Measurements from ENCODE around the gene SEMA3D. TPM values are rescaled to one million over a fixed set of nuclear protein-coding genes. Genes with fewer than 3 reads are reported as not detected.
"Not testable (repeated sequence)": the region's sequence is repeated elsewhere in the genome, so short reads cannot be mapped to it uniquely, and the experiment has no call there.

SEMA3D gene
- total RNA-seq, 1 experiment from 2014 or later, result 4.8 TPM

GRCh38 chr7:84997626-84998025 lies 189.2 kb downstream of the SEMA3D start:
- no peak overlapping the region for H3K27ac ChIP-seq
- no peaks in the 10 kb centered on the region for H3K36me3 ChIP-seq (ENCODE audit: low read depth)
- ChIA-PET CTCF (no interaction called here), POLR2A (ENCODE audit: unreplicated experiment) (no interaction called here)
- TF ChIP-seq EZH2 (IDR thresholded peaks at IDR 0.05; ENCODE audit: low read depth) (no peak), CTCF (conservative IDR thresholded peaks at IDR 0.05) (no peak)
- H3K4me3 ChIP-seq, result no peak overlapping the region
- no peaks in the 10 kb centered on the region for H4K20me1 ChIP-seq (ENCODE audit: insufficient read depth)
- H3K27me3 ChIP-seq (ENCODE audit: insufficient read depth, low read depth), result no peaks in the 10 kb centered on the region
- H3K9me3 ChIP-seq (ENCODE audit: insufficient read depth, low read depth), result no peaks in the 10 kb centered on the region
- no peak overlapping the region for H2AFZ ChIP-seq
- no peaks in the 10 kb centered on the region for H3K4me1 ChIP-seq (replicated peaks; ENCODE audit: insufficient read depth)
- intact Hi-C loops (cut with micrococcal nuclease; ENCODE audit: unreplicated experiment), result no loop called here
- BruUV-seq (replicated peaks), result no TSS peak
- no peak overlapping the region for H3K4me2 ChIP-seq
- no peak for DNase-seq
- no peaks in the 10 kb centered on the region; the same call in 1 of the 2 replicates for H3K9me2 ChIP-seq (ENCODE audit: insufficient read depth)
- H3K79me2 ChIP-seq (ENCODE audit: low read depth), result no peaks in the 10 kb centered on the region
- no peaks in the 10 kb centered on the region for H3F3A ChIP-seq (ENCODE audit: insufficient read depth, low read depth)

GRCh38 chr7:84992954-84993353 lies 193.9 kb downstream of the SEMA3D start:
- H3K79me2 ChIP-seq (ENCODE audit: low read depth); H3K4me3 ChIP-seq; POLR2A ChIA-PET (ENCODE audit: unreplicated experiment); H3K9me3 ChIP-seq (ENCODE audit: insufficient read depth, low read depth); H3K4me2 ChIP-seq; H4K20me1 ChIP-seq (ENCODE audit: insufficient read depth); H3F3A ChIP-seq (ENCODE audit: insufficient read depth, low read depth); H3K27ac ChIP-seq; BruUV-seq (replicated peaks); intact Hi-C loops (cut with micrococcal nuclease; ENCODE audit: unreplicated experiment); DNase-seq; H3K9me2 ChIP-seq (ENCODE audit: insufficient read depth); H2AFZ ChIP-seq; CTCF ChIA-PET; H3K27me3 ChIP-seq (ENCODE audit: insufficient read depth, low read depth); H3K4me1 ChIP-seq (replicated peaks; ENCODE audit: insufficient read depth); H3K36me3 ChIP-seq (ENCODE audit: low read depth): not testable (repeated sequence)

- Histone ChIP-seq H3K27me3 (ENCODE audit: insufficient read depth, low read depth) (no peaks in the 10 kb centered on the region), H3K79me2 (ENCODE audit: low read depth) (no peaks in the 10 kb centered on the region), H3K4me2 (no peak overlapping the region), H3K9me3 (ENCODE audit: insufficient read depth, low read depth) (no peaks in the 10 kb centered on the region), H2AFZ (no peak overlapping the region), H3K27ac (no peak overlapping the region), H3K36me3 (ENCODE audit: low read depth) (no peaks in the 10 kb centered on the region), H4K20me1 (ENCODE audit: insufficient read depth) (no peaks in the 10 kb centered on the region), H3K4me1 (replicated peaks; ENCODE audit: insufficient read depth) (no peaks in the 10 kb centered on the region), H3F3A (ENCODE audit: insufficient read depth, low read depth) (no peaks in the 10 kb centered on the region), H3K4me3 (no peak overlapping the region), H3K9me2 (ENCODE audit: insufficient read depth) (no peaks in the 10 kb centered on the region)
- intact Hi-C loops (cut with micrococcal nuclease; ENCODE audit: unreplicated experiment), result no loop called here
- CTCF ChIA-PET, result no interaction called here
- no peak for TF ChIP-seq CTCF (conservative IDR thresholded peaks at IDR 0.05)
- TF ChIP-seq EZH2 (IDR thresholded peaks at IDR 0.05; ENCODE audit: low read depth), result no peak
- POLR2A ChIA-PET (ENCODE audit: unreplicated experiment), result no interaction called here
- no peak for DNase-seq
- BruUV-seq (replicated peaks), result no TSS peak
Observed at GRCh38 chr7:84985073-84985784, 201.6 kb downstream of the SEMA3D start.

GRCh38 chr7:84982199-84982598 lies 204.7 kb downstream of the SEMA3D start:
- POLR2A ChIA-PET (ENCODE audit: unreplicated experiment), result no interaction called here
- no peaks in the 10 kb centered on the region for H3K4me1 ChIP-seq (replicated peaks; ENCODE audit: insufficient read depth)
- no peak overlapping the region for H3K27ac ChIP-seq
- H3K9me3 ChIP-seq (ENCODE audit: insufficient read depth, low read depth), result no peaks in the 10 kb centered on the region
- TF ChIP-seq EZH2 (IDR thresholded peaks at IDR 0.05; ENCODE audit: low read depth) (no peak), CTCF (conservative IDR thresholded peaks at IDR 0.05) (no peak)
- intact Hi-C loops (cut with micrococcal nuclease; ENCODE audit: unreplicated experiment), result no loop called here
- no peak overlapping the region for H3K4me3 ChIP-seq
- H3K9me2 ChIP-seq (ENCODE audit: insufficient read depth), result no peaks in the 10 kb centered on the region
- no peak overlapping the region for H3K4me2 ChIP-seq
- no peaks in the 10 kb centered on the region for H3F3A ChIP-seq (ENCODE audit: insufficient read depth, low read depth)
- H3K27me3 ChIP-seq (ENCODE audit: insufficient read depth, low read depth), result no peaks in the 10 kb centered on the region
- CTCF ChIA-PET, result no interaction called here
- BruUV-seq (replicated peaks), result no TSS peak
- H3K36me3 ChIP-seq (ENCODE audit: low read depth), result no peaks in the 10 kb centered on the region
- H2AFZ ChIP-seq, result no peak overlapping the region
- DNase-seq, result no peak
- H3K79me2 ChIP-seq (ENCODE audit: low read depth), result no peaks in the 10 kb centered on the region
- no peaks in the 10 kb centered on the region for H4K20me1 ChIP-seq (ENCODE audit: insufficient read depth)
